HepG2 (cell line): ENCODE results near the gene WNT3. TPM values are rescaled to one million over a fixed set of nuclear protein-coding genes. Genes with fewer than 3 reads are reported as not detected.

Source experiments
- ATAC-seq: fragments of 200-7000 bp; cut with Tn5 transposase; 3 replicates; pipeline ENCODE4 v1.9.1; 2020; ENCODE audit warnings: mild to moderate bottlenecking, moderate library complexity
- BruUV-seq: library from RNA; stranded (reverse); fragments of 400-500 nt; replicated peaks from 2 replicates; lab custom pipeline; 2021; lab: Mats Ljungman, UMichigan
- CTCF ChIA-PET: fragments of 300-600 bp; formaldehyde crosslinking; extraction: SDS; loops from one replicate; lab custom pipeline; 2021; ENCODE audit warnings: low total read pairs, inconsistent platforms, low intra/inter-chr PET ratio; lab: Yijun Ruan, JAX
- POLR2A ChIA-PET: fragments of 350-600 bp; sonication (Branson Sonifier 250); formaldehyde crosslinking; loops from one replicate; lab custom pipeline; 2020; ENCODE audit warnings: antibody characterized with exemption, inconsistent platforms; lab: Yijun Ruan, JAX
- DNase-seq: peaks from one replicate; pipeline ENCODE4 v3.0.0-alpha.2; 2015; ENCODE audit warnings: low spot score
- FAIRE-seq: peaks from 3 replicates; lab custom pipeline; 2011; peaks lifted over from hg19 to GRCh38; lab: Jason Lieb, UNC
- H2AFZ ChIP-seq: one replicate; pipeline ENCODE4 v1.6.1; 2011; ENCODE audit warnings: low read length, inconsistent platforms
- H3K27ac ChIP-seq: fragments of 300-600 bp; 3 replicates; pipeline ENCODE4 v1.8.0; 2011; ENCODE audit warnings: mixed run types, mild to moderate bottlenecking, mixed read lengths, low read length, inconsistent platforms; ENCODE audit not compliant: insufficient read depth; ENCODE audit errors: extremely low read length
- H3K27me3 ChIP-seq, 2 experiments: fragments of 200-600 bp in 1 of 2; 2 replicates in 1 of 2; 3 replicates in 1 of 2; pipeline versions ENCODE4 v1.6.0 to v1.8.0; 2011; ENCODE audit warnings: low read length in 2 of 2, mild to moderate bottlenecking in 2 of 2, moderate library complexity in 2 of 2, inconsistent platforms in 1 of 2; ENCODE audit not compliant: insufficient read depth in 2 of 2, control insufficient read depth in 1 of 2
- H3K36me3 ChIP-seq, 2 experiments: fragments of 200-600 bp in 1 of 2; replicated peaks in 1 of 2; 2 replicates in 1 of 2; 3 replicates in 1 of 2; pipeline versions ENCODE4 v1.5.1 to v1.8.0; 2011; ENCODE audit warnings: low read length in 2 of 2, inconsistent platforms in 1 of 2; ENCODE audit not compliant: insufficient read depth in 2 of 2, control insufficient read depth in 1 of 2
- H3K4me1 ChIP-seq: 2 replicates; pipeline ENCODE4 v1.5.1; 2012; ENCODE audit warnings: low read length, inconsistent platforms; ENCODE audit not compliant: insufficient read depth
- H3K4me2 ChIP-seq: 2 replicates; pipeline ENCODE4 v1.6.0; 2011; ENCODE audit warnings: low read depth, low read length, inconsistent platforms
- H3K4me3 ChIP-seq, 3 experiments: fragments of 200-600 bp in 1 of 3; sonication (generic), shearing (Covaris generic) in 1 of 3; replicated peaks in 1 of 3; 2 replicates each; pipeline ENCODE4 v1.5.1; 2011 to 2016; ENCODE audit warnings: low read length in 3 of 3, inconsistent platforms in 2 of 3, low read depth in 2 of 3, mild to moderate bottlenecking in 2 of 3, control low read depth in 1 of 3, mixed read lengths in 1 of 3; ENCODE audit not compliant: insufficient read depth in 1 of 3
- H3K79me2 ChIP-seq: one replicate; pipeline ENCODE4 v1.6.1; 2011; ENCODE audit warnings: low read length, inconsistent platforms; ENCODE audit not compliant: insufficient read depth
- H3K9ac ChIP-seq: 2 replicates; pipeline ENCODE4 v1.6.0; 2011; ENCODE audit warnings: mild to moderate bottlenecking, low read depth, low read length, inconsistent platforms; ENCODE audit not compliant: insufficient read depth
- H3K9me3 ChIP-seq: 2 replicates; pipeline ENCODE4 v1.5.1; 2012; ENCODE audit warnings: mild to moderate bottlenecking, low read length
- H4K20me1 ChIP-seq: 2 replicates; pipeline ENCODE4 v1.6.0; 2011; ENCODE audit warnings: inconsistent platforms, mild to moderate bottlenecking, low read length, moderate library complexity; ENCODE audit not compliant: insufficient read depth
- BCL3 ChIP-seq: sonication (generic); formaldehyde crosslinking; IDR thresholded peaks from 2 replicates; pipeline ENCODE4 v1.5.1; 2020; ENCODE audit warnings: mild to moderate bottlenecking, missing genetic modification reagents, moderate library complexity
- FOXO4 ChIP-seq: sonication (generic); formaldehyde crosslinking; conservative IDR thresholded peaks from 2 replicates; pipeline ENCODE4 v1.8.1; 2023; ENCODE audit warnings: missing genetic modification reagents
- GABPB1 ChIP-seq: IDR thresholded peaks from 2 replicates; pipeline ENCODE4 v1.6.1; 2016; ENCODE audit warnings: mild to moderate bottlenecking, missing genetic modification reagents, moderate library complexity, missing compliant biosample characterization
- MAF1 ChIP-seq: sonication (generic); formaldehyde crosslinking; IDR thresholded peaks from 2 replicates; pipeline ENCODE4 v1.5.0; 2020; ENCODE audit warnings: missing genetic modification reagents, borderline replicate concordance
- MATR3 ChIP-seq: sonication (generic); formaldehyde crosslinking; IDR thresholded peaks from 2 replicates; pipeline ENCODE4 v1.4.0; 2020; ENCODE audit warnings: missing genetic modification reagents
- MZF1 ChIP-seq: sonication (generic); formaldehyde crosslinking; IDR thresholded peaks from 2 replicates; pipeline ENCODE4 v1.8.1; 2023; ENCODE audit warnings: mild to moderate bottlenecking, missing genetic modification reagents, borderline replicate concordance
- NFIC ChIP-seq: IDR thresholded peaks from 2 replicates; pipeline ENCODE4 v1.6.1; 2012; ENCODE audit warnings: mild to moderate bottlenecking, low read length, inconsistent platforms
- PHF5A ChIP-seq: IDR thresholded peaks from one replicate; pipeline ENCODE4 v1.6.1; 2018; ENCODE audit warnings: low read depth, missing genetic modification reagents; ENCODE audit not compliant: unreplicated experiment
- TAF15 ChIP-seq: fragments of 200-400 bp; formaldehyde crosslinking; IDR thresholded peaks from one replicate; pipeline ENCODE4 v1.6.1; 2018; ENCODE audit warnings: mild to moderate bottlenecking, low read depth, low read length; ENCODE audit not compliant: poor library complexity, severe bottlenecking
- THYN1 ChIP-seq: sonication (generic); formaldehyde crosslinking; IDR thresholded peaks from 2 replicates; pipeline ENCODE4 v1.8.1; 2023; ENCODE audit warnings: low read depth, mild to moderate bottlenecking, moderate library complexity, missing genetic modification reagents, borderline replicate concordance
- ZFP36 ChIP-seq: fragments of 150-350 bp; IDR thresholded peaks from 2 replicates; pipeline ENCODE4 v1.6.1; 2018; ENCODE audit warnings: borderline replicate concordance, low read length, low read depth; ENCODE audit not compliant: partially characterized antibody
- ZFP36L2 ChIP-seq: sonication (generic); formaldehyde crosslinking; IDR thresholded peaks from 2 replicates; pipeline ENCODE4 v1.4.0; 2020; ENCODE audit warnings: missing genetic modification reagents
- ZKSCAN1 ChIP-seq: fragments of 150-350 bp; IDR thresholded peaks from 2 replicates; pipeline ENCODE4 v1.6.1; 2014; ENCODE audit warnings: low read length
- ZMYM3 ChIP-seq: sonication (generic); formaldehyde crosslinking; IDR thresholded peaks from 2 replicates; pipeline ENCODE4 v1.5.1; 2020; ENCODE audit warnings: mild to moderate bottlenecking, missing genetic modification reagents
- ZNF354B ChIP-seq: sonication (generic); formaldehyde crosslinking; IDR thresholded peaks from 2 replicates; pipeline ENCODE4 v1.8.0; 2022; ENCODE audit warnings: mild to moderate bottlenecking, missing genetic modification reagents
- ZNF562 ChIP-seq: sonication (generic); formaldehyde crosslinking; IDR thresholded peaks from 2 replicates; pipeline ENCODE4 v1.8.0; 2022; ENCODE audit warnings: missing genetic modification reagents, borderline replicate concordance
- ZNF616 ChIP-seq: sonication (generic); formaldehyde crosslinking; IDR thresholded peaks from 2 replicates; pipeline ENCODE4 v1.5.0; 2020; ENCODE audit warnings: low read depth, mild to moderate bottlenecking, missing genetic modification reagents
- ZNF737 ChIP-seq: sonication (generic); formaldehyde crosslinking; IDR thresholded peaks from 2 replicates; pipeline ENCODE4 v1.5.0; 2020; ENCODE audit warnings: missing genetic modification reagents, mild to moderate bottlenecking, borderline replicate concordance
- ZNF773 ChIP-seq: sonication (generic); formaldehyde crosslinking; IDR thresholded peaks from 2 replicates; pipeline ENCODE4 v1.4.0; 2020; ENCODE audit warnings: missing genetic modification reagents, borderline replicate concordance
- WGBS: methylation state at CpG from one replicate; pipeline ENCODE4 v1.1.6; 2017; ENCODE audit warnings: low lambda C conversion rate; 5-methylcytosine and 5-hydroxymethylcytosine counted together
- in situ Hi-C: cut with HindIII; loops from 2 replicates; pipeline ENCODE4 v1.10.0; 2017; ENCODE audit warnings: low pct_unique_long_range_greater_than_20kb; ENCODE audit not compliant: extremely low pct_ligation_motif_present
- intact Hi-C: fragments of 100-400 bp; cut with micrococcal nuclease; formaldehyde crosslinking; loops from one replicate; pipeline ENCODE4 v1.10.0; 2022; ENCODE audit not compliant: unreplicated experiment
- polyA plus RNA-seq, 8 experiments: library from polyadenylated mRNA; depleted of rRNA in 3 of 8; stranded (reverse) in 7 of 8; unstranded in 1 of 8; fragments of >200 nt; fragmentation: Illumina TruSeq in 4 of 8; extraction: Trizol in 4 of 8; gene quantifications; 2 replicates each; pipeline versions ENCODE4 v1.2.1 to v1.2.3, GENCODE V29; 2011 to 2016; ENCODE audit warnings: low read depth in 4 of 8, missing spikeins in 1 of 8, mixed read lengths in 1 of 8; ENCODE audit not compliant: insufficient read depth in 1 of 8
- total RNA-seq, 5 experiments: library from RNA; depleted of rRNA; stranded (reverse); fragments of >200 nt; fragmentation: Illumina TruSeq; extraction: Trizol; gene quantifications; 2 replicates each; pipeline ENCODE4 v1.2.3, GENCODE V29; 2016; ENCODE audit warnings: low read depth in 1 of 5
- TF ChIP-seq, protein P1 (sequence below): sonication (generic); formaldehyde crosslinking; IDR thresholded peaks from 2 replicates; pipeline ENCODE4 v1.5.1; 2020; ENCODE audit warnings: missing genetic modification reagents, mild to moderate bottlenecking, borderline replicate concordance
- TF ChIP-seq, protein P2 (sequence below): sonication (generic); formaldehyde crosslinking; IDR thresholded peaks from 2 replicates; pipeline ENCODE4 v1.8.0; 2022; ENCODE audit warnings: missing genetic modification reagents, mild to moderate bottlenecking, moderate library complexity, borderline replicate concordance

WNT3 gene
- total and polyA plus RNA-seq, 2 of the 13 experiments (the other 11 are each of a cell fraction or from before 2014, with no cell fraction given), result 8.5 to 10.3 TPM

- ATAC-seq (peak; percentile 19; the same call in 2 of the 3 replicates), FAIRE-seq (no peak), DNase-seq (no peak)
- CTCF ChIA-PET, result no interaction called here
- Histone ChIP-seq H4K20me1 (no peaks in the 10 kb centered on the region), H3K4me3 (0 out of 6 replicates have a peak overlapping the region, but pooled peaks of 1 of the 3 experiments have one; percentile 74), H3K9ac (no peak overlapping the region), H2AFZ (no peak overlapping the region), H3K9me3 (no peaks in the 10 kb centered on the region), H3K36me3 (no peaks in the 10 kb centered on the region), H3K79me2 (no peaks in the 10 kb centered on the region), H3K27ac (no peak overlapping the region), H3K4me2 (peak overlapping the region; percentile 95), H3K27me3 (peaks cover 7 to 64% of the 10 kb centered on the region in 2 experiments), H3K4me1 (peaks cover 19% of the 10 kb centered on the region)
- no TSS peak for BruUV-seq
- TF ChIP-seq ZMYM3 (CRISPR knock-in tag), result no peak
- TF ChIP-seq MAF1 (CRISPR knock-in tag), result no peak
- TF ChIP-seq TAF15, result no peak
- 0 out of 2 replicates have a peak, but pooled peaks have one; percentile 2 for TF ChIP-seq FOXO4 (CRISPR knock-in tag)
- TF ChIP-seq ZNF562 (CRISPR knock-in tag), result no peak
- TF ChIP-seq GABPB1 (CRISPR knock-in tag), result no peak
- TF ChIP-seq ZNF737 (CRISPR knock-in tag), result no peak
- TF ChIP-seq ZNF773 (CRISPR knock-in tag), result no peak
- TF ChIP-seq MATR3, result no peak
- TF ChIP-seq PHF5A (CRISPR knock-in tag), result no peak
- no peak for TF ChIP-seq BCL3 (CRISPR knock-in tag)
- TF ChIP-seq ZNF616, result no peak
- TF ChIP-seq, protein P1, sequence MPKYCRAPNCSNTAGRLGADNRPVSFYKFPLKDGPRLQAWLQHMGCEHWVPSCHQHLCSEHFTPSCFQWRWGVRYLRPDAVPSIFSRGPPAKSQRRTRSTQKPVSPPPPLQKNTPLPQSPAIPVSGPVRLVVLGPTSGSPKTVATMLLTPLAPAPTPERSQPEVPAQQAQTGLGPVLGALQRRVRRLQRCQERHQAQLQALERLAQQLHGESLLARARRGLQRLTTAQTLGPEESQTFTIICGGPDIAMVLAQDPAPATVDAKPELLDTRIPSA (CRISPR knock-in tag), result no peak
- TF ChIP-seq ZKSCAN1, result peak; percentile 87
- TF ChIP-seq MZF1 (CRISPR knock-in tag), result no peak
- TF ChIP-seq THYN1 (CRISPR knock-in tag), result no peak
- 0 out of 2 replicates have a peak, but pooled peaks have one; percentile 38 for TF ChIP-seq ZNF354B (CRISPR knock-in tag)
- TF ChIP-seq ZFP36L2 (CRISPR knock-in tag), result no peak
- no peak for TF ChIP-seq ZFP36
- no peak for TF ChIP-seq NFIC
- TF ChIP-seq, protein P2, sequence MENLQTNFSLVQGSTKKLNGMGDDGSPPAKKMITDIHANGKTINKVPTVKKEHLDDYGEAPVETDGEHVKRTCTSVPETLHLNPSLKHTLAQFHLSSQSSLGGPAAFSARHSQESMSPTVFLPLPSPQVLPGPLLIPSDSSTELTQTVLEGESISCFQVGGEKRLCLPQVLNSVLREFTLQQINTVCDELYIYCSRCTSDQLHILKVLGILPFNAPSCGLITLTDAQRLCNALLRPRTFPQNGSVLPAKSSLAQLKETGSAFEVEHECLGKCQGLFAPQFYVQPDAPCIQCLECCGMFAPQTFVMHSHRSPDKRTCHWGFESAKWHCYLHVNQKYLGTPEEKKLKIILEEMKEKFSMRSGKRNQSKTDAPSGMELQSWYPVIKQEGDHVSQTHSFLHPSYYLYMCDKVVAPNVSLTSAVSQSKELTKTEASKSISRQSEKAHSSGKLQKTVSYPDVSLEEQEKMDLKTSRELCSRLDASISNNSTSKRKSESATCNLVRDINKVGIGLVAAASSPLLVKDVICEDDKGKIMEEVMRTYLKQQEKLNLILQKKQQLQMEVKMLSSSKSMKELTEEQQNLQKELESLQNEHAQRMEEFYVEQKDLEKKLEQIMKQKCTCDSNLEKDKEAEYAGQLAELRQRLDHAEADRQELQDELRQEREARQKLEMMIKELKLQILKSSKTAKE (CRISPR knock-in tag), result no peak
- POLR2A ChIA-PET, result no interaction called here
- in situ Hi-C loops, result no loop called here
- 37% methylated on average over 3 of the region's 3 CpGs for WGBS
- intact Hi-C loops, result no loop called here
These were observed 22.4 kb downstream of the WNT3 start for GRCh38 chr17:46796084-46796483.
